NCI-H510A (cell line): Measurements from ENCODE around the gene USP17L17.
"Not testable (repeated sequence)": the region's sequence is repeated elsewhere in the genome, so short reads cannot be mapped to it uniquely, and the experiment has no call there.

ENCODE experiments used
- DNase-seq: peaks from one replicate; lab custom pipeline; 2025; lab: John Stamatoyannopoulos, UW

The USP17L17 gene

DNA sequence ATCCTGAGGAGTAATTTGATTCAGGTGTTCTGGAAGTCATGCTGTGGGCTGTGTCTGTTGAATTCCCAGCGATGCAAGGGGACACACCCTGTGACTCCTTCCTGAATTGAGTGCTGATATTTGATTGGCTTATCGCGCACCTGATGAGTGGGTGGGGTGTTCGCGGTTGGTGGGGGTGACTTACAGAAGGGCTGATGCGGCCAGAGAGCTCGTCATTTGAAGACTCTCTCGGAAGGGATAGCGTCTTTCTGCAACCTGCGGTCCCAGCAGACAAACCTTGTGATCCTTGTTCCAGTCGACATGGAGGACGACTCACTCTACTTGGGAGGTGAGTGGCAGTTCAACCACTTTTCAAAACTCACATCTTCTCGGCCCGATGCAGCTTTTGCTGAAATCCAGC, at the start of gene USP17L17:
Gene USP17L17 (plus strand): TSS at position 301 of the 400 bp plus-strand sequence. CDS start 0 bp downstream, at position 301.
- not testable (repeated sequence) for DNase-seq

GRCh38 chr4:9210357-9210756, 33.3 kb upstream of the USP17L17 start, which contains the start of gene USP17L10:
Gene USP17L10, plus strand, starts transcription at chr4:9210657. Its CDS starts 0 bp downstream, at chr4:9210657.
- not testable (repeated sequence) for DNase-seq

DNA sequence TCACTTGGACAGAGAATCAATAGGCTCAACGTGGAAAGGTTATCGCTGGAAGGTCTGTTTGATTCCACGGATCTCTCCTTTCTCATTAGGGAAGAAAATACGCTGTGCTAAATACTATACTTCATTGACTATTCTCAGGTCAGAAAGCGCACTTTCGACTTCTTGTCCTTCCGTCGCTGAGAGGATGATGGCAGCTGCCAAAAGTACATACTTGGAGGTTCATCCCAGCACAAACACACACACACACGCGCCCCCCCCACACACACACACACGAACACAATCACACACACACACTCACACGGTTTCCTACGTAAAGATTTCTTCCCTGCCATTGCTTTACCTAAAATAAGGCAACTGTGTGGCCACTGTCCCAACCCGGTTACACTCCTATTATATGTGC, 29.0 kb upstream of the USP17L17 start:
- not testable (repeated sequence) for DNase-seq

DNA sequence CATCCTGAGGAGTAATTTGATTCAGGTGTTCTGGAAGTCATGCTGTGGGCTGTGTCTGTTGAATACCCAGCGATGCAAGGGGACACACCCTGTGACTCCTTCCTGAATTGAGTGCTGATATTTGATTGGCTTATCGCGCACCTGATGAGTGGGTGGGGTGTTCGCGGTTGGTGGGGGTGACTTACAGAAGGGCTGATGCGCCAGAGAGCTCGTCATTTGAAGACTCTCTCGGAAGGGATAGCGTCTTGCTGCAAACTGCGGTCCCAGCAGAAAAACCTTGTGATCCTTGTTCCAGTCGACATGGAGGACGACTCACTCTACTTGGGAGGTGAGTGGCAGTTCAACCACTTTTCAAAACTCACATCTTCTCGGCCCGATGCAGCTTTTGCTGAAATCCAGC, 28.6 kb upstream of the USP17L17 start, which contains the start of gene USP17L11:
Gene USP17L11 (plus strand): TSS at position 301 of the 400 bp plus-strand sequence. CDS start 0 bp downstream, at position 301.
- DNase-seq = not testable (repeated sequence)

DNA sequence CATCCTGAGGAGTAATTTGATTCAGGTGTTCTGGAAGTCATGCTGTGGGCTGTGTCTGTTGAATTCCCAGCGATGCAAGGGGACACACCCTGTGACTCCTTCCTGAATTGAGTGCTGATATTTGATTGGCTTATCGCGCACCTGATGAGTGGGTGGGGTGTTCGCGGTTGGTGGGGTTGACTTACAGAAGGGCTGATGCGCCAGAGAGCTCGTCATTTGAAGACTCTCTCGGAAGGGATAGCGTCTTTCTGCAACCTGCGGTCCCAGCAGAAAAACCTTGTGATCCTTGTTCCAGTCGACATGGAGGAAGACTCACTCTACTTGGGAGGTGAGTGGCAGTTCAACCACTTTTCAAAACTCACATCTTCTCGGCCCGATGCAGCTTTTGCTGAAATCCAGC, 23.8 kb upstream of the USP17L17 start, which contains the start of gene USP17L12:
Gene USP17L12 (plus strand): TSS at position 301 of the 400 bp plus-strand sequence. CDS start 0 bp downstream, at position 301.
- not testable (repeated sequence) for DNase-seq

GRCh38 chr4:9224596-9224995, 19.1 kb upstream of the USP17L17 start, which contains the start of gene USP17L13:
Gene USP17L13, plus strand, starts transcription at chr4:9224896. Its CDS starts 0 bp downstream, at chr4:9224896.
- not testable (repeated sequence) for DNase-seq

DNA sequence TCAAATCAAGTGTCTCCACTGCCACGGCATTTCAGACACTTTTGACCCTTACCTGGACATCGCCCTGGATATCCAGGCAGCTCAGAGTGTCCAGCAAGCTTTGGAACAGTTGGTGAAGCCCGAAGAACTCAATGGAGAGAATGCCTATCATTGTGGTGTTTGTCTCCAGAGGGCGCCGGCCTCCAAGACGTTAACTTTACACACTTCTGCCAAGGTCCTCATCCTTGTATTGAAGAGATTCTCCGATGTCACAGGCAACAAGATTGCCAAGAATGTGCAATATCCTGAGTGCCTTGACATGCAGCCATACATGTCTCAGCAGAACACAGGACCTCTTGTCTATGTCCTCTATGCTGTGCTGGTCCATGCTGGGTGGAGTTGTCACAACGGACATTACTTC, 13.4 kb upstream of the USP17L17 start:
- not testable (repeated sequence) for DNase-seq

GRCh38 chr4:9234085-9234484, 9.6 kb upstream of the USP17L17 start, which contains the start of gene USP17L15:
Gene USP17L15, plus strand, starts transcription at chr4:9234385. Its CDS starts 0 bp downstream, at chr4:9234385.
- DNase-seq = not testable (repeated sequence)

DNA sequence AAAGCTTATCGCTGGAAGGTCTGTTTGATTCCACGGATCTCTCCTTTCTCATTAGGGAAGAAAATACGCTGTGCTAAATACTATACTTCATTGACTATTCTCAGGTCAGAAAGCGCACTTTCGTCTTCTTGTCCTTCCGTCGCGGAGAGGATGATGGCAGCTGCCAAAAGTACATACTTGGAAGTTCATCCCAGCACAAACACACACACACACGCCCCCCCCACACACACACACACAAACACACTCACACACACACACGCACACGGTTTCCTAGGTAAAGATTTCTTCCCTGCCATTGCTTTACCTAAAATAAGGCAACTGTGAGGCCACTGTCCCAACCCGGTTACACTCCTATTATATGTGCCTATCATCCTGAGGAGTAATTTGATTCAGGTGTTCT, 5.2 kb upstream of the USP17L17 start:
- DNase-seq = not testable (repeated sequence)

- not testable (repeated sequence) for DNase-seq
These were observed 4.4 kb downstream of the USP17L17 start, which contains the start of gene USP17L18 for GRCh38 chr4:9247953-9248680. Gene USP17L18, plus strand, starts transcription at chr4:9248630. Its CDS starts 0 bp downstream, at chr4:9248630.

DNA sequence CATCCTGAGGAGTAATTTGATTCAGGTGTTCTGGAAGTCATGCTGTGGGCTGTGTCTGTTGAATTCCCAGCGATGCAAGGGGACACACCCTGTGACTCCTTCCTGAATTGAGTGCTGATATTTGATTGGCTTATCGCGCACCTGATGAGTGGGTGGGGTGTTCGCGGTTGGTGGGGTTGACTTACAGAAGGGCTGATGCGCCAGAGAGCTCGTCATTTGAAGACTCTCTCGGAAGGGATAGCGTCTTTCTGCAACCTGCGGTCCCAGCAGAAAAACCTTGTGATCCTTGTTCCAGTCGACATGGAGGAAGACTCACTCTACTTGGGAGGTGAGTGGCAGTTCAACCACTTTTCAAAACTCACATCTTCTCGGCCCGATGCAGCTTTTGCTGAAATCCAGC, 9.4 kb downstream of the USP17L17 start, which contains the start of gene USP17L19:
Gene USP17L19 (plus strand): TSS at position 301 of the 400 bp plus-strand sequence. CDS start 0 bp downstream, at position 301.
- DNase-seq = not testable (repeated sequence)

- not testable (repeated sequence) for DNase-seq
These were observed 14.1 kb downstream of the USP17L17 start, which contains the start of gene USP17L20 for GRCh38 chr4:9257824-9258223. Gene USP17L20, plus strand, starts transcription at chr4:9258124. Its CDS starts 0 bp downstream, at chr4:9258124.

DNA sequence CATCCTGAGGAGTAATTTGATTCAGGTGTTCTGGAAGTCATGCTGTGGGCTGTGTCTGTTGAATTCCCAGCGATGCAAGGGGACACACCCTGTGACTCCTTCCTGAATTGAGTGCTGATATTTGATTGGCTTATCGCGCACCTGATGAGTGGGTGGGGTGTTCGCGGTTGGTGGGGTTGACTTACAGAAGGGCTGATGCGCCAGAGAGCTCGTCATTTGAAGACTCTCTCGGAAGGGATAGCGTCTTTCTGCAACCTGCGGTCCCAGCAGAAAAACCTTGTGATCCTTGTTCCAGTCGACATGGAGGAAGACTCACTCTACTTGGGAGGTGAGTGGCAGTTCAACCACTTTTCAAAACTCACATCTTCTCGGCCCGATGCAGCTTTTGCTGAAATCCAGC, 18.9 kb downstream of the USP17L17 start, which contains the start of gene USP17L21:
Gene USP17L21 (plus strand): TSS at position 301 of the 400 bp plus-strand sequence. CDS start 0 bp downstream, at position 301.
- not testable (repeated sequence) for DNase-seq

GRCh38 chr4:9267319-9267718, 23.6 kb downstream of the USP17L17 start, which contains the start of gene USP17L22:
Gene USP17L22, plus strand, starts transcription at chr4:9267619. Its CDS starts 0 bp downstream, at chr4:9267619.
- DNase-seq = not testable (repeated sequence)

DNA sequence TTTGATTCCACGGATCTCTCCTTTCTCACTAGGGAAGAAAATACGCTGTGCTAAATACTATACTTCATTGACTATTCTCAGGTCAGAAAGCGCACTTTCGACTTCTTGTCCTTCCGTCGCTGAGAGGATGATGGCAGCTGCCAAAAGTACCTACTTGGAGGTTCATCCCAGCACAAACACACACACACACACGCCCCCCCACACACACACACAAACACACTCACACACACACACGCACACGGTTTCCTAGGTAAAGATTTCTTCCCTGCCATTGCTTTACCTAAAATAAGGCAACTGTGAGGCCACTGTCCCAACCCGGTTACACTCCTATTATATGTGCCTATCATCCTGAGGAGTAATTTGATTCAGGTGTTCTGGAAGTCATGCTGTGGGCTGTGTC, 28.0 kb downstream of the USP17L17 start:
- DNase-seq = not testable (repeated sequence)
